ENCODE results near the gene RBFOX2.
"Not testable (repeated sequence)": the region's sequence is repeated elsewhere in the genome, so short reads cannot be mapped to it uniquely, and the experiment has no call there.

RBFOX2 gene

DNA sequence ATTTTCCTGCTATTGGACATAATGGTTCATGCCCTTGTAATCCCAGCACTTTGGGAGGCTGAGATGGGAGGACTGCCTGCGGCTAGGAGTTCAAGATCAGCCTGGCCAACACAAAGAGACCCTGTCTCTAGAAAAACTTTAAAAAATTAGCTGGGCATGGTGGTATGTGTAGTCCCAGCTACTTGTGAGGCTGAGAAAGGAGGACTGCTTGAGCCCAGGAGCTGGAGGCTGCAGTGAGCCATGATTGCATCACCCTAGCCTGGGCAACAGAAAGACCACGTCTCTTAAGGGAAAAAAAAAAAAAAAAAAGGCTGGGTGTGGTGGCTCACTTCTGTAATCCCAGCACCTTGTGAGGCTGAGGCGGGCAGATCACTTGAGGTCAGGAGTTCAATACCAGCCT is 217.0 kb downstream of the RBFOX2 start:
- Mint-ChIP-seq H3K27me3 (peaks cover 4% of the 10 kb centered on the region), H3K9me3 (no peaks in the 10 kb centered on the region), H3K27ac (no peak overlapping the region), H3K4me3 (no peak overlapping the region), H3K4me1 (no peaks in the 10 kb centered on the region), H3K36me3 (no peaks in the 10 kb centered on the region)
- no peak for DNase-seq
- CTCF ChIA-PET = no interaction called here

DNA sequence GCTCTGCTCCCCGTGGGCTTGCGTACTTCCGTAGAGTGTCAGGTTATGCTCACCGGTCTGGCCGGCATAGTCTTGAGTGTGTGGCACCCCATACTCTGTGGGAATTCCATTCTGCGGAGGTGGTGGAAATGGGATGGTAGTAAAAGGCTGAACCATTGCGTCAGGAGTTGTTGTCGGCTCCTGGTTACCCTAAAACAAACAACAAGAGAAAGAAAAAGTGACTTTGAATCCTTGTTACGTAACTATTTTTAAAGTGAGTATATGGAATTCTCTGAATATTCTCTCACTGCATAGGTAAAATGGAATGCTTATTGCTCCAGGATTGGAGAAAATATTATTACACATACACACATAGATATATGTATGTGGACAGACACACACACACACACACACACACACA is 218.8 kb downstream of the RBFOX2 start:
- Mint-ChIP-seq H3K27me3 (peaks cover 4% of the 10 kb centered on the region), H3K27ac (no peak overlapping the region), H3K4me3 (no peak overlapping the region), H3K4me1 (no peaks in the 10 kb centered on the region), H3K36me3 (no peaks in the 10 kb centered on the region), H3K9me3 (no peaks in the 10 kb centered on the region)
- CTCF ChIA-PET = no interaction called here
- DNase-seq = no peak

DNA sequence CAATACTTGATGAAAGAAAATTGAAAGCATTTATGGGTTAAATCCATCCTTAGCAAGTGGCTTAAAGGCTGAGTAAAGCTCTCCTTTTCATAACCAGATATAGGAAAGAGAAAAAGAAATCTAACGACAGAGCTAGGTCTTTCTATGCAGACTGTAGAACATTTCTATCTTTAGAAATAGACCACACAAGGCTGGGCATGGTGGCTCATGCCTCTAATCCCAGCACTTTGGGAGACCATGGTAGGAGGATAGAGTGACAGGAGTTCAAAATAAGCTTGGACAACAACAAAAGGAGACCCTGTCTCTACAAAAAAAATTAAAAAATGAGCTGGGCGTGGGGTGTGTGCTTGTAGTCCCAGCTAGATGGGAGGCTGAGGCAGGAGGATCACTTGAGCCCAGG is 220.2 kb downstream of the RBFOX2 start:
- Mint-ChIP-seq H3K36me3 (no peaks in the 10 kb centered on the region), H3K9me3 (no peaks in the 10 kb centered on the region), H3K27ac (no peak overlapping the region), H3K27me3 (peaks cover 4% of the 10 kb centered on the region), H3K4me3 (no peak overlapping the region), H3K4me1 (no peaks in the 10 kb centered on the region)
- CTCF ChIA-PET = no interaction called here
- DNase-seq = no peak

DNA sequence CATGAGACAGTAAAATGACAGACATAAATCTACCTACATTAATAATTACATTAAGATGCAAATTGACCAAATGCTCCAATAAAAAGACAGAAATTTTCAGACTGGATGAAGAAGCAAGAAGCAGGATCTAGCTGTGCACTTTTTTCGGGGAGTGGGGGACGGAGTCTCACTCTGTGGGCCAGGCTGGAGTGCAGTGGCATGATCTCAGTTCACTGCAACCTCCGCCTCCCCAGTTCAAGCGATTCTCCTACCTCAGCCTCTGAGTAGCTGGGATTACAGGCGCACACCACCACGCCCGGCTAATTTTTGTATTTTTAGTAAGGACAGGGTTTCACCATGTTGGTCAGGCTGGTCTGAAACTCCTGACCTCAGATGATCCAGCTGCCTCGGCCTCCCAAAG is 222.0 kb downstream of the RBFOX2 start:
- H3K36me3 Mint-ChIP-seq, H3K4me3 Mint-ChIP-seq, H3K27me3 Mint-ChIP-seq, H3K27ac Mint-ChIP-seq, DNase-seq, H3K4me1 Mint-ChIP-seq, H3K9me3 Mint-ChIP-seq, CTCF ChIA-PET: not testable (repeated sequence)

DNA sequence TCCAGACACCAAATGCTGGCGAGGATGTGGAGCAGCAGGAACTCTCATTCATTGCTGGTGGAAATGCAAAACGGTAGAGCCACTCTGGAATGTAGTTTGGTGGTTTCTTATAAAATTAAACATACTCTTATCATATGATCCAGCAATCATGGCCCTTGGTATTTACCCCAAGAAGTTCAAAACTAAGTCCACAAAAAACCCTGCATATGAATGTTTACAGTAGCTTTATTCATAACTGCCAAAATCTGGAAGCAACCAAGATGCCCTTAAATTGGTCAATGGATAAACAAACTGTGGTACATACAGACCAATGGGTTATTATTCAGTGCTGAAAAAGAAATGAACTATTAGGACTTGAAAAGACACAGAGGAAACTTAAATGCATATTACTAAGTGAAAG is 223.2 kb downstream of the RBFOX2 start:
- H3K4me3 Mint-ChIP-seq = no peak overlapping the region
- no peaks in the 10 kb centered on the region for H3K27me3 Mint-ChIP-seq
- no peaks in the 10 kb centered on the region for H3K36me3 Mint-ChIP-seq
- no peaks in the 10 kb centered on the region for H3K4me1 Mint-ChIP-seq
- CTCF ChIA-PET = no interaction called here
- DNase-seq = no peak
- no peaks in the 10 kb centered on the region for H3K9me3 Mint-ChIP-seq
- no peak overlapping the region for H3K27ac Mint-ChIP-seq

DNA sequence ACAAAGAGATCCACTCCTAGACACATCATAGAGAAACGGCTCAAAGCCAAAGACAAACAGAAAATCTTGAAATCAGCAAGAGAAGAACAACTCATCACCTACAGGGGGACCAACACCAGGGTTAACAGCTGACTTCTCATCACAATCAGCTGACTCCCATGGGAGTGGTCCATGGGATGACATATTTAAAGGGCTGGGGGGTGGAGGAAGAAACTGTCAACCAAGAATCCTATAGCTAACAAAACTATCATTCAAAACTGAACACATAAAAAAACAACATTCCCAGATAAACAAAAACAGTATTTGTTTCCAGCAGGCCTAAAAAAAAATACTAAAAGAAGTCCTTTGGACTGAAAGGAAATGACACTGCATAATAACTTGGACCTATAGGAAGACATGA is 224.2 kb downstream of the RBFOX2 start:
- no peak for DNase-seq
- H3K4me1 Mint-ChIP-seq = no peaks in the 10 kb centered on the region
- no peak overlapping the region for H3K4me3 Mint-ChIP-seq
- H3K36me3 Mint-ChIP-seq = no peaks in the 10 kb centered on the region
- H3K27ac Mint-ChIP-seq = no peak overlapping the region
- CTCF ChIA-PET = no interaction called here
- no peaks in the 10 kb centered on the region for H3K9me3 Mint-ChIP-seq
- H3K27me3 Mint-ChIP-seq = no peaks in the 10 kb centered on the region

DNA sequence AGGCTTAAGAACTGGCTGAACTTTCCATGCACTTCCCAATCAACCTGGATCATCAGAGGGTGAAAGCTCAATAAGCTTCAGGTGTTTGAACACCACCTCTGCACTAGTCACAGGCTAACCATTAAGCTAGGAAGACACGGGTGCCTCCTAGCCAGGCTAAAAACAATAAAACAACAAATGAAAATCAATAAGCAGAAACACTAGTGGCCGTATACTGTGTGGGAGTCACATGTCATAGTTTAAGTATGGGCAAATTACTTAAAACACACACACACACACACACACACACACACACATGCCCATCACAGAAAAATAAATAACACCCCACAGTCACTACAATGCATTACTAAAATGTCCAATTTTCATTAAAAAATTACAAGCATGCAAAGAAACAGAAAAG is 225.7 kb downstream of the RBFOX2 start:
- Mint-ChIP-seq H3K27me3 (no peaks in the 10 kb centered on the region), H3K27ac (no peak overlapping the region), H3K4me3 (no peak overlapping the region), H3K36me3 (no peaks in the 10 kb centered on the region), H3K4me1 (no peaks in the 10 kb centered on the region), H3K9me3 (no peaks in the 10 kb centered on the region)
- no peak for DNase-seq
- CTCF ChIA-PET = no interaction called here

DNA sequence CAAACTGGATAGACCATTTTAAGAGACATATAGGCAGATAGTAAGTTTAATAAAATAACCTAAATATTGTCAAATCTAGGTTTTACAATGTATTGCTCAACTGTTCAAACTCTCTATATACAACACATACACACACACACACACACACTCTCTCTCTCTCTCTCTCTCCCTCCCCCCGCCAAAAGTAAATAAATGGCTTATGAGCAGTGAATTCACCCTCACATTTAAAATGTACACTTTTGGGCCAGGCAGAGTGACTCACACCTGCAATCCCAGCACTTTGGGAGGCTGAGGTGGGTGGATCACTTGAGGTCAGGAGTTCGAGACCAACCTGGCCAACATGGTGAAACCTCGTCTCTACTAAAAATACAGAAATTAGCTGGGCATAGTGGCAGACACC is 227.3 kb downstream of the RBFOX2 start:
- H3K27me3 Mint-ChIP-seq, CTCF ChIA-PET, H3K4me3 Mint-ChIP-seq, H3K27ac Mint-ChIP-seq, H3K4me1 Mint-ChIP-seq, H3K9me3 Mint-ChIP-seq, H3K36me3 Mint-ChIP-seq, DNase-seq: not testable (repeated sequence)

DNA sequence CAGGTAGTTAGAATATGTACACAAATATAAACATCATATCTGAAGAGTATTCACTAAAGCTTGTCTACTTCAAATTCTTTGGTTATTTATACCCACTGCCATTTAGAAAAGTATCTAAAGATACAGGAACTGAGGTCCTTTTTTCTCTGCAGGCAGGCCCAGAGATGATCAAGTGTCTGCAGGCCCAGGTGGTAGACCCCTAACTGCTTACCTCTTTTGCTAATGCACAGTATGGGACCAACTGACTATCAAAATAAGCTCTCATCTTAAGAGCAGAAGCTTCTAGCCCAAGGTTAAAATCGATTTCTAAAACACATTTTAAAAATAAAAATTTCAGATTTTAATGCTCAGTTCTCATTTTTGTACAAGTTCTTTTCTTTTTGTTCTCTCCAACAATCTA is 229.5 kb downstream of the RBFOX2 start:
- Mint-ChIP-seq H3K4me1 (no peaks in the 10 kb centered on the region), H3K27ac (no peak overlapping the region), H3K36me3 (no peaks in the 10 kb centered on the region), H3K9me3 (no peaks in the 10 kb centered on the region), H3K4me3 (no peak overlapping the region), H3K27me3 (peaks cover 4% of the 10 kb centered on the region)
- DNase-seq = no peak
- CTCF ChIA-PET = no interaction called here

DNA sequence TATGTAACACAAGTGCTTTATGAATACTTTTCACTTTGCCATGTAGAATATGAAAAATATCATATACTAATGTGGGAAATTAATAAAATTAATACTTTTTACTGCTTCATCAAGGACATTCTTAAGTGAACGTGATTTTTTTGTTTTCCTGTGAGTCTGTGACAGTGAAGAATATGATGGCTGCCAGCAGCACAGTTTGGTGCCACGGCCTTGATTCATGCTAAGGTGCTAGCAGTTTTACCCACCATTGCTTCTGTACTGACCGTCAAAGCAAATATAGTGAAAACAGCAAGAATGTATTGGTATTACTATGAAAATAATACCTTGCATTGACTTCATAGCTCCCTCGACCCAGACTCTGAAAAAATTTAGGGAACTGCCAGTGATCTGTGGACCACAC is 231.2 kb downstream of the RBFOX2 start:
- H3K4me1 Mint-ChIP-seq = no peaks in the 10 kb centered on the region
- CTCF ChIA-PET = no interaction called here
- H3K36me3 Mint-ChIP-seq = no peaks in the 10 kb centered on the region
- H3K9me3 Mint-ChIP-seq = no peaks in the 10 kb centered on the region
- DNase-seq = no peak
- H3K4me3 Mint-ChIP-seq = no peak overlapping the region
- H3K27ac Mint-ChIP-seq = no peak overlapping the region
- H3K27me3 Mint-ChIP-seq = peaks cover 4% of the 10 kb centered on the region

DNA sequence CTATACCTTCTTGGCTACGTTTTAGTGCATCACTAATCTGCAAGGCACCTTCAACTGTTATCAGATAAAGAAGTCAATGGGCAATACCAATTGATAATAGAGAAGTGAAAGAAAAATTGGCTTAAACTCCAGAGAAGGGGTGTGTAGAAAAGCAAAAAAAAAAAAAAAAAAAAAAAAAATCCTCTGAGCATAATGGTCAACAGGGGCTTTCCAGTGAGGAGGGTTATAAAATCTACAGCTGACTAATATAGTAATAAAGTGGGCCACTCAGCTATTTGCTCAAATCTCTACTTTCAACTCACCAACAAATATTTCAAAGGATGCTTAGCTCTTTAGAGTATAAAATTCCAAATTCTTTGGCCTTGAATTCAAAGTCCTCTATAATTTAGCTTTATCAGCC is 233.1 kb downstream of the RBFOX2 start:
- Mint-ChIP-seq H3K4me1 (no peaks in the 10 kb centered on the region), H3K27ac (no peak overlapping the region)
- CTCF ChIA-PET = no interaction called here

DNA sequence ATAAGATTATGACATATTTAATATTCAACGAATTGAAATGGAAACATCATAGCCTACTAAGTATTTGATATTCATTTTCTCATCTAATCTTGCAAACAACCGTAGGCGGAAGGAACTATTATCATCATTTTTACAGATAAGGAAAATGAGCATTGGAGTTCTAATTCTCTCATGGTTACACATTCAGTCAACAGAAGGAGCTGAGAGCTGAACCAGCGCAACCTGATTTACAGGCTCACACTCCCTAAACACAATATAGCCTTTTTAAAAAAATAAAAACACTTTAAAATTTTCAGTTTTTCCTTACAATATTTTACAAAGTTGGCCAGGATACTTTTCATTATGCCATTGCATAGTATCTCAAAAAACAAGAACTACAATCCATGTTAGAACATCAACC is 236.1 kb downstream of the RBFOX2 start:
- Mint-ChIP-seq H3K27me3 (peaks cover 4% of the 10 kb centered on the region), H3K36me3 (no peaks in the 10 kb centered on the region), H3K4me1 (no peaks in the 10 kb centered on the region), H3K4me3 (no peak overlapping the region), H3K9me3 (no peaks in the 10 kb centered on the region), H3K27ac (no peak overlapping the region)
- DNase-seq = no peak
- CTCF ChIA-PET = no interaction called here

More for the DNA sequence above, 233.1 kb downstream of the RBFOX2 start:
- Mint-ChIP-seq H3K9me3 (no peaks in the 10 kb centered on the region), H3K27me3 (peaks cover 4% of the 10 kb centered on the region), H3K36me3 (no peaks in the 10 kb centered on the region), H3K4me3 (no peak overlapping the region)
- DNase-seq = no peak

DNA sequence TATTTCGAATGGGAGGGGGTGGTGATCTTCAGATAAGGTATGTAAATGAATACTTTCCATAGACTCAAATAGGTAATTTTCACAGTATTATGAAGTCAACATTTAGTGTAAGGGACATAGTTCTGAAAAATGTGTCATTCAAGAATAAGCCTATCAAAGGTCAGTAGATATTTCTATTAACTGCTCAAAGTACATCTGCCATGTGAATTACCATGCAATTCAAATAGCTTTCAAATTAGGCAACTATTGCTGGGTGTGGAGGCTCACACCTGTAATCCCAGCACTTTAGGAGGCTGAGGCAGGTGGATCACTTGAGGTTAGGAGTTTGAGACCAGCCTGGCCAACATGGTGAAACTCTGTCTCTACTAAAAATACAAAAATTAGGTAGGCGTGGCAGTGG is 236.8 kb downstream of the RBFOX2 start:
- H3K36me3 Mint-ChIP-seq, H3K4me3 Mint-ChIP-seq, DNase-seq, H3K9me3 Mint-ChIP-seq, H3K4me1 Mint-ChIP-seq, CTCF ChIA-PET, H3K27me3 Mint-ChIP-seq, H3K27ac Mint-ChIP-seq: not testable (repeated sequence)

DNA sequence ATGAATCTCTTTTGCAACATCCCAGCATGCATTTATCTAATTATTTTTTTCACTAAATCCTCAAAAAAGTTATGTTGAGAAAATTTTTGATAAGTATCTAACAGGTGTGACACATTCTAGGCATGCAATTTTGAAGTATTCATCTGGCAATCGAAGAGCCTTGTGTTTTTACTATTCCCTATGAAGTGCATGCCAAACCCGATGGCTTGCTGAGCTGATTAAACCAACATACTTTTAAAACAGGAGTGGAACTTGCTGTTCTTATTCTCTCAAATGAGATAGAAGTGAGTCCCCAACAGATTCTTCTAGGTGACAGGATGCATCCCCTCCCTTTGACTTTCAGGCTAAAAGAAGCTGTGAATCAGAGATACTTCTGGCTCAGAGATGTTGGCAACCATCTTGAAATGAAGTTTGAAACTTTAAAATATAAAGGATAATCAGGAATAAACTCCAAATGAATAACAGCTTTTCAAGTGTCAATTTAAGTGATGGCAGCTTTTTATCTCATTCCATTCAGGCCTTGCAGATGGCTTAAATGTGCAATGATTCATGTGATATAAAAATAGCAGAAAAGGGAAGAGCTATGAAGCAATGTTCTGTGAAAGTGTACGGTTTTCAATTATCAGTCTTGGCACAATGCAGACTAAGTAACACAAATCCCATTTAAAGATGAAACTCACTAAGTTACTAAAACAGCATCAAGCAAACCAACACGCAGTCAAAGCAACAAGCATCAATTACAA is 243.3 kb downstream of the RBFOX2 start:
- Mint-ChIP-seq H3K27me3 (no peaks in the 10 kb centered on the region), H3K4me1 (no peaks in the 10 kb centered on the region), H3K27ac (no peak overlapping the region), H3K9me3 (no peaks in the 10 kb centered on the region), H3K4me3 (no peak overlapping the region), H3K36me3 (no peaks in the 10 kb centered on the region)
- no peak for DNase-seq
- CTCF ChIA-PET = no interaction called here

DNA sequence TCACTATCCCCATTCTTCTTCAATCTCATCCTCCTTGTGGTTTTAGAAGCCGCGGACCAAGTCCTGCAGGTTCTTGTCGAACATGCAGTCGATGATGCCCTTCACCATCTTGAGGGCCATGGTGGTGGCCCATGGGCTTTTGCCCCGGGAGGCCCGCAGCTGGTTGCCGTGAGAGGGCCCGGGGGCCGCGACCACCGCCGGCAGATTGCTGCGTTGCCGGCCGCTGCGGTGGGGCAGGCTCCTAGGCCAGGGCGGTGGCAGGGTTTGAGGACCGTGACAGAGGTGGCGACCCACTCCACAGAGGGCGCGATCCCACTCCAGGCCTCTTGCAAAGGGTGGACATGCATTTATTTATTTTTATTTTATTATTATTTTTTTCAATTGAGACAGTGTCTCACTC is 244.0 kb downstream of the RBFOX2 start:
- H3K27ac Mint-ChIP-seq = no peak overlapping the region
- no peaks in the 10 kb centered on the region for H3K27me3 Mint-ChIP-seq
- no peaks in the 10 kb centered on the region for H3K36me3 Mint-ChIP-seq
- H3K9me3 Mint-ChIP-seq = no peaks in the 10 kb centered on the region
- CTCF ChIA-PET = no interaction called here
- DNase-seq = no peak
- no peak overlapping the region for H3K4me3 Mint-ChIP-seq
- no peaks in the 10 kb centered on the region for H3K4me1 Mint-ChIP-seq
